ENCODE results near the gene PPM1M.

PPM1M gene

DNA sequence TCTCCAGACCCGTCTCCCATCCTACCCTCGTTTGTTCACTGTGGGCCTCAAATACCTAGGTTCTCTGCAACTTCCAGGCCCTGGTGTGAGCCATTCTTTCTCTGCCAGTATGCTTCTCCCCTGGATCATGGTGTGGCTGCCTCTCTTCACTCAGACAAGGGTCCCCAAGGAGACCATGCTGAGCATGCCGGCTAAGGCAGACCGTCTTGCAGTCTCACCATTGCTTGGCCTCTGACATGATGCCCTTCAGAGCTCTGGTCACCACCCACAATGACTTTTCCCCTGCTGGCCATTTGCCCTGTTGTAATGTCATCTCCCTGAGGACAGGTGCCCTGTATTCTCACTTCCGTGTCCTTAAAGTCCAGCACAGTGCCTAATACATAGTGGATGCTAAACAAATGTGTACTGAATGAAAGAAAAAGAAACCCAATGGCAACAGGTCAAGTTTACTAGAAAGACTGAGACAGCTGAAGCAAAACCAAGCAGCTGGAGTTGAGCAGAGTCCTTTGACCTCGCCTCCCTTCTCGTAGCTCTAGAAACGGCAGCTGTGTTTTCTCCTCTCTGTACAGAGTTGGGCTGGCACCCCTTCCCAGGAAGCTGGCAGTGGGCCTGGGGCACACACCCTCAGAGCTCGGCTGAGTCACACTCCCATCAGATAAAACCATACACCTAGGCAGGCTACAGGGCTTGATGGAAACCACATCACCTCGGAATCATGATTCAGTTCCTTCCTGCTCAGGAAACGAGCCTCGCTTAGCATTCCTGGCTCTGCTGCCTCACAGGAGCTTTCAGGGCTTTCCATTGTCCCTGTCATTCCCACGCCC lies 28.8 kb upstream of the PPM1M start:
- DNase-seq, result no peak

DNA sequence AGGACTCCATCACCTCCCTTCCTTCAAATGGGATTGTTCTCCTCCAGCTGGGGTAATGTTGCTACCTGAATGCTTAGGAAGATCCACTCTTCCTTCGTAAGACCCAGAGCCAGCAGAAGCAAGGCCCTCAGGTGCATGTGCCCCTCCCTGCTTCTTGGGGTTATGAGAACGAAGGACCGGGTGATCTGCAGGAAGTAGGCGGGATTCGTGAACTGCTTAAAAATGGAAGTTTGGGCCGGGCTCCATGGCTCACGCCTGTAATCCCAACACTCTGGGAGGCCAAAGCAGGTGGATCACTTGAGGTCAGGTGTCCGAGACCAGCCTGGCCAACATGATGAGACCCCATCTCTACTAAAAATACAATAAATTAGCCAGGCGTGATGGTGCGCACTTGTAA lies 28.2 kb upstream of the PPM1M start:
- no peak for DNase-seq

DNA sequence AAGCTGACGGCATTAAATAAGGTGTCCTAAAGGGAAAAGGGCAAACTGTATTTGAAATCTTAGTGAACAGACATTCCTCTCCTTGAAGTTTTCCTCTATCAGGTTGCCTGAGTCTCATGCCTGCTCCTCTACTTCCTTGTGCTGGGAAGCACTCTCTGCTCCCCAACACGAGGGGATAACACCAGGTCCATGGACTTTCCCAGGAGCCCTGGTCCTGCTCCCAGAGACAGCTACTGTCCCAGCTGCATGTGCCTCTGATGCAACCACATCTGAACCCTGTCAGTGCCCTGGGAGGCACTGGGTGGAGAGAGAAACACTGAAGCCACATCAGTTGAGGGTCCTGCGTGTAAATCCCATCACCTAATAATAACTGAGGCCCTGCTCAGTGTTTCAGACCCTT lies 27.5 kb upstream of the PPM1M start:
- no peak for DNase-seq

DNA sequence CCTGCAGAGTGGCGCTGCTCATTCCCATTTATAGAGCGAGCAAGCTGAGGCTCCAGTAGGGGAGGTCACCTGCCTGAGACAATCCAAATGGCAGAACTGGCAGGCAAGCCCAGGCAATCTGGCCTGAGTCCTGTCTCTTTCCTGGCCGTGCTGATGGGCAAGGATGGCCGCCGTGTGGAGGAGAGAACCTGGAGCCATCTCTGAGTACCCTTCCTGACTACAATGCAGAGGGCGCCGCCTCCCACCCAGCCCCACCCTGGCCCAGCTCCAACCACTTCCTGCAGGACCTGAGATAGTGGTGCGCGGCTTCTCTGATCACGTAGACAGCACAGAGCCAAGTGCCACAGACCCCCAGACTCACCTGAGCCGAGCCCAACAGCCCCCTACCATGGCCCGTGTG lies 27.1 kb upstream of the PPM1M start:
- DNase-seq, result no peak

DNA sequence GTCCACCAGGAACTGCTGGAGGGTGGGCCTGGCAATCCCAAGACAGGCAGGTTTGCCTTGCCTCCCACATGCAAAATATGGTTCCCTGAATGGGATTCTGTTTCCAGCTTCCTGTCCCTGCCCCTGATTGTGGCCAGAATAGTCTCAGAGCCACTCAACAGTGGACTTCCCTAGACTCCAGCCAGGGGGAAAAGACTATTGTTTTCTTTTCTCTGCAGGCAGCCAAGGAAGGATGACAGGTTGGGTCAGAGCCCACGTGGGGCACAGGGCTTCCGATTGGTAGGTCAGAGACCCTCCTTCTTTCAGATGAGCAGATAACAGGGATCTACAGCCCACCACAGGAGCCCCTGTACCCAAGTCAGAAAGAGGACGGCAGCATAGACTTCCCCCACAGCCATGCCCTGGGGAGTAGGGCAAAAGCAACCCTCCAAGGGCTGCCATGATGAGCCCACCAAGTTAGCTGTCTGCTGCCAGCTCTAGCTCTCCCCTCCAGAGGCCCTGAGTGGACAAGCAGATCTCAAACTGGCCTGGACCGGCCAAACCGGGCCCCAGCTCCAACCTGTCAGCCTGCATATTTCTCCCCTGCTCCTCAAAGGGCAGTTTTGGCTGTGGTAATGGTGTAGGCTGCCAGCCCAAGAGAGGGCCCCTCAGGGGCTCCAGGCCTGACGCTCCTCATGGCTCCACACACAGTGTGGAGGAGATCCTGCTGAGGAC lies 26.5 kb upstream of the PPM1M start:
- DNase-seq, result no peak

DNA sequence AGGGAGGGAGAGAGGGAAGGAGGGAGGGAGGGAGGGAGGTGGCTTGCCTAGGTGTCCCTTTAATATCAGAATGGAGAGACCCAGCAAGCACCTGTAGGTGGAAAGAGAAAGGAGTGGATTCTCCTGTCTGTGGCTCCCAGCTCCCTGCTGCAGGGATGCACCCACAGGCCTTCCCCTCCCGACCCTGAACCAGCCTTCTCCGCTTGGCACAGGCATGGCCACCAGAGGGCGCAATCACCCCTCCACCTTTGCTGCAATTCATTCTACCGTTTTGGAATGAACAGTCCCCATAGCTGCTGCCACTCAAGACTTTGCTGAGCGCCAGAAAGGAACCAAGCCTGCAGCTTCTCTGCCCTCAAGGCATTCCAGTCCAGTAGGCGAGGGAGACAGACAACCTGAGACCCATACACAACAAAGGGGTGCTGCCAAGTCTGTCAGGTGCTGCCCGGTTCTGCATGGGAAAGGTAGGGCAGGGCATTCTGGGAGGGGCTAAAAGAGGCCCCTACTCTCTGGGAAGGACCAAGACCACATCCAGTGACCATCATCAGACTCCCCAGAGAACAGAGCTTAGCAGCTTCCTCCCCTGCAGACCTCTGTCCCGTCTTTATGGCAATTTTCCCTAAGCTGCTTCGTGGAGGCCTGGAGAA lies 25.1 kb upstream of the PPM1M start:
- DNase-seq, result peak; percentile 51

DNA sequence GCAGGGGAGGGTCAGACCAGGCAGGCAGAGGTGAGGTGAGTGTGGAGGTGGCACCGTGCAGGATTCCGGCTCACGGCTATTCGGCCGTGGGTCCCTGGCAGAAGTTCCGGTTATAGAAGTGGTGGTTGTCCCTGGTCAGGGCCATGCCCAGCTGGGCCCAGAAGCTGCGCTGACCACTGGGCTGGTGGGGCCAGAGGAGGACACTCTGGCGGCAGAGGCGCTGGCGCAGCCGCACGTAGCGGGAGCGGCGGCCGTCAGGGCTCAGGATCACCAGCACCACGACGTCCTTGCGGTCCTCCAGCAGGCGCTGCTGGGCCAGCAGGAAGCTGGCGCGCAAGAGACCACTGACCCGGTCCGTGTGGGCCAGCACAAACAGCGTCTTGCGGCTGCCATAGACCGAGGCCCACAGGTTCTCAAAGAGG lies 24.4 kb upstream of the PPM1M start:
- DNase-seq, result no peak

DNA sequence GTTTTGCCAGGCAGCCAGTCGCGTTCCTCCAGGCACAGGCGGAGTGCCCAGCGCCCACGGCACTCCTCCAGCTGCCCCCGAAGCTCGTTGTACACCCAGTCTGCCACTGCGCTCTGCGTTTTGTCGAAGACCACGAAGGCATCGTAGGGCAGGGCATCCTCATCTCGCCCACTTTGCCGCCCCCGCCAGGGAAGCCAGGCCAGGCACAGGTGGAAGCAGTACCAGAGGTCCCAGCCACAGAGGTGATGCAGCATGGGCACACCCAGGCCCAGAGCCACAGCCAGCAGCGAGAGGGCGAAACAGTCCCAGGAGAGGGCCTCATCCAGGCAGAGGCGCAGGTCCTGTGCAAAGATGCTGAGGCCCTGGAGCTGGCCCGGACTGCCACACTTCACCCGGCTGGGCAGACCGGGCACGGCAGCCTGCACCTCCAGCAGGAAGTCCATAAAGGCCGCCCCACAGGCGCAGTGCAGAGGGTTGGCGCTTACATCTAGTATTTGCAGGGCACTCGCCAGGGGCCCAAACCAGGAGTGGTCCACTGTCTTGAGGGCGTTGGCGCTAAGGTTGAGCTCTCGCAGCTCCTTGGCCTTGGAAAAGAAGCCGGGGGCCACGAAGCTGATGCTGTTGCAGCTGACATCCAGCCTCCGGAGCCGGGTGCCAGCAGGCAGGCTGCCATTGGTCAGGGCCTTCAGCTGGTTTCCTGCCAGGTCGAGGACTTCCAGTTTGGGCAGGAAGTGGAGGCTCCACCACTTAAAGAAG lies 23.8 kb upstream of the PPM1M start:
- no peak for DNase-seq

DNA sequence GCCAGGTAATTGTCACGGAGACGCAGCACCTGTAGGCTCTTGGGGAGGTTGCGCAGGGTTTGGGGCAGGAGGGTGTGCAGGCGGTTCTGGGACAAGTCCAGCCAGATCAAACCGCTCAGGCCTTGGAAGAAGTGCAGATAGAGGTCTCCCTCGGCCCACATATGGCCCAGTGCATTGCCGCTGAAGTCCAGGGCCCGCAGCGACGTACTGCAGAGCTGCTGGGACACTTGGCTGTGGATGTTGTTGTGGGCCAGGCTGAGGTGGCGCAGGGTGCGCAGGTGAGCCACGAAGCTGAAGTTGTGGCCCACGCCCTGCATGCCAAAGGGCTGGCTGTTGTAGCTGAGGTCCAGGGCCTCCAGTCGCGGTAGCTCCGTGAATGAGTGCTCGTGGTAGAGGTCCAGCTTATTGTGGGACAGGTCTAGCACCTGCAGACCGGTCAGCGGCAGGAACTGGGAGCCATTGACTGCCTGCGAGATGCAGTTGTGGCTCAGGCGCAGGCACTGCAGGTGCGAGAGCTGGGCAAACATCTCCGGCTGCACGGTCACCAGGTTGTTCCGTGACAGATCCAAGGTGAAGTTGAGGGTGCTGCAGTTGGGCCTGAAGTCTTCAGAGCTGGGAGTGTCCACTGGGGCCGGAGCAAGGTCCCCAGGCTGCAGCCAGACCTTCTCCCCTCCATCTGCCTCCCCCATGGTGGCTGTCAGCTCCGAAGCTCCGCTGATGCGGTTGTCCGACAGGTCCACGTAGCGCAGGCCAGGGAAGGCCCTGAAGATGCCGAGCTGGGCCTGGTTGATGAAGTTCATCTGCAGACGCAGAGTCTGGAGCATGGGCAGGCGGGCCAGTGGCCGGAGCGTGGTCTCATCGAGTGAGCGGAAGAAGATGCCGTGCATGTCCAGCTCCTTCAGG lies 23.0 kb upstream of the PPM1M start:
- DNase-seq, result no peak

DNA sequence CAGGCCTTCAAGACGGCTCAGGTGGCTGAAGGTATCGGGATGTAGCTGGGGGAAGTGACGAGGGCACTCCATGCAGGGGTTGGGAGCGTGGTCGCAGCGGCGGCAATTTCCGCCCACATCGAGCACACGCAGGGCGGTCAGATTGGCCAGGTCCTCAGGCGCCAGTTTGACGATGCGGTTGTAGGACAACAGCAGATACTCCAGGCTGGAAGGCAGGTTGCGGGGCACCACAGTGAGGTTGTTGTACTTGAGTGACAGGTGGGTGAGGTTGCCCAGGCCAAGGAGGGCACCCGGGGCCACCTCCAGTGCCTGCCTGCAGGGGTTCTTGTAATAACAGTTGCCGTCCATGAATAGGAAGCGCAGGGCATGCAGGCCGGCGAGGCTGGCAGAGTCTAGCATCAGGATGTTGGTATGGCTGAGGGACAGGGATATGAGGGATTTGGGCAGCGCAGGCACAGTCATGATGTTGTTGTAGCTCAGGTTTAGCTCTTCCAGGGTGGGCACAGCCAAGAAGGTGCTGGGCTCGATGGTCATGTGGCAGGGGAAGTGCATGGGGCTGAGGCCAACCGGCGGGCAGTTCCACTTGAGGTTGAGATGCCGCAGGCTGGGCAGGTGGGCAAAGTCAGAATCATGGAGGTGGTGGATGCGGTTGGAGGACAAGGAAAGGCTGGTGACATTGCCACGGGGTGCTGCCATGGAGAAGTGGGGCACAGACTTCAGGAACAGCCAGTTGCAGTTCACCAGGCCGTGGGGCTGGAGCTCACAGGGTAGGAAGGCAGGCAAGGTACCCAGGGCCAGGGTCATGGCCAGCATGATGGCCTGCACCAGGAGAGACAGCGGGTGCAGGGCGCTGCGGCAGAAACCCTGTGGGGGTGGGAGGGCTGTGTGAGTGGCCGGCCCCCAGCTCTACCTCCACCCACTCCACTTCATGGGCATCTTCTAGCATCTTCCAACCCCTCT lies 21.8 kb upstream of the PPM1M start:
- DNase-seq, result no peak

DNA sequence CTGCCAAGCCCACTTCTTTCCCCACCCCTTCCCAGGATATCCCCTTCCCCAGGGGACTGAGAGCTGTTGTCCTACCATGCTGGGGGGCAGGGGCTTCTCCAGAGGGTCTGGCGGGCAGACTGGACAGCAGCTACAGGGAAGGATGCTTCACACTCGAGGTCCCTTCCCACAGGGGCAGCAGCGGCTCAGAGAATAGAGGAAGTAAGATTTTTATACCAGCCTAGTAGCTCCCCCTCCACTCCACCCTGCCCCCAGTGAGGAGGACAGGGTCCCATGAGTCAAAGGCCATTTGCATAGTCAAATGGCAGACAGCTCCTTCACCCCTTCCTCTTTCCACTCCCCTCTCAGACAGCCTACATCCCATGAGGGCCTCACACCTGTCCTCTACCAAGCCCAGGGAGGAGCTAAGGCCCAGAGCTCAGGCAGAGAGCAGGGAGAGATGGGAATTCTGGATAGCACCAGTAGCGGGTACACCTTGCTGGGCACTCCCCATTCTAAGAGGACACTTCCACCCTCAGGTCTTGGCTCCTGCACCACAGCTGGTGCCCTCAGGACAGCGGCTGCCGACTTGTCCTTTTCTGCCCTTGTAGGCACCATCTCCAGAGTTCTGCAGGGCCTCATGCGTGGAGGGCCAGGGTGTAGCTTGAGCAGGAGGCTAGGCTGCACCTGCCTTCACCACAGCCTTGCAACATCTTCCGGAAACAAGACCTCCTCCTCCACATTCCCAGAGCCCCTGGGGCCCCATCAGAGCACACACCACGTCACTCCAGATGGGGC lies 19.9 kb upstream of the PPM1M start, which contains the start of gene TLR9:
TSS of gene TLR9 (minus strand) at position 194 of the 777 bp plus-strand sequence. CDS start at position 78, 116 bp downstream.
- DNase-seq, result no peak

DNA sequence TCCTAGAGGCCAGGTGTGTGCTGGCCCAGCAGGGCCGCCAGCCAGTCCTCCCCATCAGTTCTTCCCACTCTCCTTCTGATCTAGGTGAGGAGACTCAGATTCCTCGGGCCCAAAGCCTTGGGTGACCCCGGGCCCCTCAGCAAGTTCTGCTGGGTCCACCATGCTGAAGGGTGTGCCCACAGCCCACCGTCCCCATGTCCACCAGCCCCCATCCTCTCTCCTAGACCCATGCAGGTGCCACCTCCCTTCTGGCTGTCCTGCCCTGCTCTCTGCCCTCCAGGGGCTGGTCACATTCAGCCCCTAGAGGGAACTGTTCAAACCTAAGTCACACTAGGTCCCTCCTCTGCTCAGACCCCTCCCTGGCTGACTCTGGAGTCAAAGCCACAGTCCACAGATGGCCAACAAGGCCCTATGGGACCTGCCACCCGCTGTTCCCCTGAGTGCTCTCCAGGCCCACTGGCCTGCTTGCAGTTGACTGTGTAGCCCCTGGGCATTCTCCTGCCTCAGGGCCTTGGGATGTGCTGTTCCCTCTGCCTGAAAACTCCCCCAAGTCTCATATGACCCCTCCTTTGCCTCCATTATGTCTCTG lies 19.2 kb upstream of the PPM1M start:
- no peak for DNase-seq

DNA sequence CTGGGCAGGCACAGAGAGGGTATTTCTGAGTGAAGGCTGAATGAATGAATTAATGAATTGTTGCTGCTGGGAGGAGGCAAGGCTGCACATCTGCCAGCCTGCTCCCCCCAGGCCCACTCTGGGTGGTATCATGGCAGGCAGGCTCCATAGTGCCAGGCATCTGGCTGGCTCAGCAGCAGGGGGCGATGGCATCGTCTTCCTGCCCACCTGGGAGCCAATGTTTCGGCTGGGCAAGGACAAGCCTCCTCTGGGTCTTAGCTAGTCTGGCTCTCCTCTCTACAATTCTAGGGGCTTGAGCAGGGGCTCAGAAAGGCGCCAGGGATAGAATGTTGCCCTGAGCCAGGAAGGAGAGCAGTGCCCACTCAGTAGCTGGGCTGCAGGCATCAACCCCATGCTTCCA lies 18.4 kb upstream of the PPM1M start:
- DNase-seq, result no peak

DNA sequence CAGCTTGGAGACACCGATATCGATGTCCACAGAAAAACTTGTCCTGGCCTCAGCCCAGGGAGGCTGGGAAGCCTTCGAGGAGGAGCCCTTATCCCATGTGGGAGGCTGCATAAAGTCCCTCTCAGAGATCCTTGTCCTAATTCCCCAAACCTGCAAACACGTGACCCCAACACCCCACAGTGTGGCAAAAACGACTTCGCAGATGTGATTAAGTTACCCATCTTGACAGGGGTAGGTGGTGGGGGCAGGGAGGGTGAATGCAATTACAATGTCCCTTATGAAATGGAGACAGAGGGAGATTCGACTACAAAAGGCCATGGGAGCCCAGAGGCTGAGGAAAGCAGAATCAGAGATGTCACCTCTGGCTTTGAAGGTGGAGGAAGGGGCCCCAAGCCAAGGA lies 17.8 kb upstream of the PPM1M start:
- no peak for DNase-seq

DNA sequence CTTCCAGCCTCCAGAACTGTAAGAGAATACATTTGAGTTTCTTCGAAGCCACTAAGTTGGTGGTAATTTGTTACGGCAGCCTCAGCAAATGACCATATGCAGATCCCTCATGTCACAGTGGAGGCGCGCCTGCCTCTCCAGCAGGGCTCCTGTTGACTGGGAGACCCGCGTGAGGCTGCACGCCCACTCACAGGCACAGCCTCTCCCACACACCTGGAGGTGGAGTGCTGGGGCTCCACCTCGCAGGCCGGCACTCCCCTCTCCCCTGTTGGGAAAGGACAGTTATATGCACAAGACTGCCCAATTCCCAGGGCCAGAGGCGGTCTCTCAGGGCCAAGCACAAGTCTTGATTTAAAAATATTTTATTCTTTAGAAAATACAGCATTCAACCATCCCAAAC lies 17.3 kb upstream of the PPM1M start:
- no peak for DNase-seq

DNA sequence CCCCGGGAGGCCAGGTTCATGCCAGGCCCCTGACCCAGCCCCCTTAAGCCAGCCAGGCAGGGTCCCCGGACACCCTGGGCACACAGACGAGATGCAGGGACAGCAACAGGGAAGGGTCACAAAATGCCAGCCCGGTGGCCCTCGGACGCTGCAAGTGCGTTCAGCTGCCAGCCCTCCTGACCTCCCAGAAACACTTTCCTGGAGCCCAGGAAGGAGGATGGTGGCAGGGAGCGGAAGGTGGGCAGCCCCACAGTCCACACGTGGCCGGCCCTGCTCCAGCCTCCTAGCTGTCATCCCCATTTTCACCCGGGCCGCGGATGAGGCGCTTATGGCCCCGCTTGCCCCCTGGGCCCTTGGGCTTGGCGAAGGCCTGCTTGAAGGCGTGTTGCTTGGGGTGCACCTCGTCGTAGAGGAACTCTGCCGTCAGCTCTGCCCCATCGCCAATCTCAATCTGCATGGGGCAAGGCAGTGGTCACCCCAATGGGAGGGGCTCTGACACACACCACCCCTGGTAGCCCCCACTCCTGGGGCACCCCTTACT lies 16.7 kb upstream of the PPM1M start:
- DNase-seq, result no peak

DNA sequence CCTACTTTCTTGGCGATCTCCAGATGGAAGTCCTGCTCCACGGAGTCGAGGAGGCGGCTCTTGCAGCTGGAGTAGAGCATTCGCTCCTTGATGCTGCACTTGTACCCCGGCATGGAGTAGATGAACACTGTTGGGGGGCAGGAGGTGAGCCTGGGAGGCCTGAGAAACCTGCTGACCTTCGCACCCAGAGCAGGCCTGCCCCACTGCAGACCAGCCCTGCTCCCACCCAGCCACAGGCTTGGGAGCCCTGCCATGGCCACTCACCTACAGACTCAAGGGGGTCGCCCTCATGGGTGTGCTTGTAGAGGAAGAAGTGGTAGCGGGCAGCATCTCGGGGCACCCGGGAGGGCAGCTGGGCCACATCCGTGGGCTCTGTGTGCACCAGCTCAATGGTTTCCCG lies 15.9 kb upstream of the PPM1M start:
- no peak for DNase-seq

DNA sequence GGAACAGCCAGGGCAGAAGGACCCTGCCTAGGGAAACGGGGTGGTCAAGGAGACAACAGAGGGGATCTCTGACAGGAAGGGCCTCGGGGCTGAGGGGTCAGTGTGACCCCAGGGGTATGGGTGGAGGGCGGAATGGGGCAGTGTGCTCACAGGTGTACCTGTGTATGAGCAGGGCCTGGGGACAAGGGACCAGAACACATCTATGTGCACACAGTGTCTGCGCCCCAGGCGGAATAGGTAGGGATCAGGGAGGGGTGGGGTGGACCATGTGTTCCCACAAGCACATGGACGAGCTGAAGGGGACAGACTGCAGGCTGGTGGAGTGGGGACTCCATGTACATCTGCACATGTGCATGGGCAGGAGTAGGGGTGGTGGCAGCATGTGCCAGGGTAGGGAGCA lies 15.1 kb upstream of the PPM1M start:
- no peak for DNase-seq

DNA sequence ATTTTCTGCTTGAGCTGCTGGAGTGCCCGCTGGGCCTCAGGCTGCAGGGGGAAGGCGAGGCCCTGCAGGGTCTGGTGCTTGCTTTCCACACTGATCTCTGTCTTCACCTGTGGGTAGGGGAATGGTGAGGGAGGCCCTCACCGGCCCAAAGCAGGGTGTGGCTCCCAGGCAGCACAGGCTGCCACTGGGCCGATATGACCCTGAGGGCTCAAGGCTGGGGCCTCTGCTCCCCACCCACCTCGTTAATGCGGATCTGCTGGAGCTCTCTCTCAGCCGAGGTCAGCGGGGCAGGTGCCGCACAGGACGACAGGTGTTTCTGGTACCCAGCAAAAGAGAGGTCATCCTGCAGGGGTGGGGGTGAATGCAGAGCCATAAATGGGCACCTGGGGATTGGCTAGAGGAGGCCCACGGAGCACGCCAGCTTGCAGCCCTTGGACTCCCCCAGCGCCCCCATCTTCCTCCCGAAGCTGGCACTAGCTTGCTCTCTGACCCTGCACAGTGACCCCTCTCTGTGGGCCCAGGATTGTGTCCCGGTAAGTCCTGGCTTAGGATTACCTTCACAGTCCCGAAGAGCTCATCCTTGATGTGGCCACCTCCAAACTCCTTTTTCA lies 14.6 kb upstream of the PPM1M start:
- DNase-seq, result no peak
